RWPE2 (cell line): ENCODE results near the gene TGIF1.

ENCODE experiments used
- ATAC-seq: fragments of 200-7000 bp; cut with Tn5 transposase; 3 replicates; pipeline ENCODE4 v1.9.1; 2021; ENCODE audit warnings: low read depth
- DNase-seq: peaks from one replicate; pipeline ENCODE4 v3.0.0-alpha.2; 2020; ENCODE audit warnings: low spot score
- H3K27ac ChIP-seq: fragments of 450-650 bp; 2 replicates; pipeline ENCODE4 v1.5.1; 2017; ENCODE audit warnings: mild to moderate bottlenecking; ENCODE audit not compliant: poor library complexity, severe bottlenecking
- H3K27me3 ChIP-seq: fragments of 250-450 bp; sonication (Bioruptor Pico); 2 replicates; pipeline ENCODE4 v1.5.1; 2021; ENCODE audit warnings: mild to moderate bottlenecking, moderate library complexity; ENCODE audit not compliant: insufficient read depth, poor library complexity, severe bottlenecking
- H3K36me3 ChIP-seq: fragments of 250-450 bp; sonication (Bioruptor Pico); 2 replicates; pipeline ENCODE4 v1.5.1; 2020; ENCODE audit warnings: low read depth, mild to moderate bottlenecking, moderate library complexity
- H3K4me1 ChIP-seq: fragments of 250-450 bp; sonication (Bioruptor Pico); 2 replicates; pipeline ENCODE4 v1.5.1; 2021; ENCODE audit warnings: mild to moderate bottlenecking, moderate library complexity; ENCODE audit not compliant: insufficient read depth, poor library complexity, severe bottlenecking
- H3K4me3 ChIP-seq: fragments of 250-450 bp; sonication (Bioruptor Pico); 2 replicates; pipeline ENCODE4 v1.5.1; 2021; ENCODE audit warnings: mild to moderate bottlenecking, moderate library complexity; ENCODE audit not compliant: severe bottlenecking
- H3K9me3 ChIP-seq: fragments of 250-450 bp; sonication (Bioruptor Pico); 2 replicates; pipeline ENCODE4 v1.5.1; 2021; ENCODE audit warnings: mild to moderate bottlenecking, moderate library complexity; ENCODE audit not compliant: severe bottlenecking
- CTCF ChIP-seq: fragments of 450-650 bp; IDR thresholded peaks from one replicate; pipeline ENCODE4 v1.5.1; 2017; ENCODE audit warnings: mild to moderate bottlenecking, moderate library complexity; ENCODE audit not compliant: poor library complexity, severe bottlenecking

Gene TGIF1

GRCh38 chr18:3422905-3423304 lies 27.1 kb upstream of the TGIF1 start:
- Histone ChIP-seq H3K9me3 (no peaks in the 10 kb centered on the region), H3K36me3 (no peaks in the 10 kb centered on the region), H3K27ac (no peak overlapping the region), H3K4me1 (peaks cover 3% of the 10 kb centered on the region), H3K4me3 (no peak overlapping the region), H3K27me3 (no peaks in the 10 kb centered on the region)
- DNase-seq (no peak), ATAC-seq (no peak)
- TF ChIP-seq CTCF: no peak

DNA sequence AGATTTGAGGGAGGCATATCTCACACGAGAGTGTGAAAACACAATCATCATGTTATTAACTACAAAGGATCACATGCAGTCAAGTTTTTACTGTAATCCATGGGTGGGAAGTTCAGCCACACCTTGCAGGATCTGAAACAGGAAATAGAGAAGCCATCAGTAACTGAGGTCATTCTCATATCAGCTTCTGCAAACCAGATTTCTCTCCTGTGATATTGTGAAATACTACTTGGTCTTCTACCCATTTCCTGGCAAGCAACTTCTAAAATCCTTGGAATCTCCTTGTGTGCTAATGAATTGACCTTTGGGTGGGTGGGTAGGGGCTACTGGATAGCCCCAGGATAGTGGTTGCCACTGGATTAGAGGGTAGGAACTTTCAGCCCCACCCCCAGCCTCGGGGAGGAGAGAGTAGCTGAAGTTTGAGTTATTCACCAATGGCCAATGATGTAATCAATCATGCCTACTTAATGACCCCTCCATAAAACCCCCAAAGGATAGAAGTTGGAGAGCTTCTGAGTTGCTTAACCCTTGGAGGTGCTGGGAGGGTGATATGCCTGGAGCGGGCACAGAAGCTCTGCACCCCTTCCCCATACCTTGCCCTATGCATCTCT lies 25.6 kb upstream of the TGIF1 start:
- Histone ChIP-seq H3K4me1 (peaks cover 3% of the 10 kb centered on the region), H3K27ac (no peak overlapping the region), H3K9me3 (no peaks in the 10 kb centered on the region), H3K36me3 (no peaks in the 10 kb centered on the region), H3K27me3 (no peaks in the 10 kb centered on the region), H3K4me3 (no peak overlapping the region)
- no peak for ATAC-seq
- DNase-seq: no peak
- no peak for TF ChIP-seq CTCF

DNA sequence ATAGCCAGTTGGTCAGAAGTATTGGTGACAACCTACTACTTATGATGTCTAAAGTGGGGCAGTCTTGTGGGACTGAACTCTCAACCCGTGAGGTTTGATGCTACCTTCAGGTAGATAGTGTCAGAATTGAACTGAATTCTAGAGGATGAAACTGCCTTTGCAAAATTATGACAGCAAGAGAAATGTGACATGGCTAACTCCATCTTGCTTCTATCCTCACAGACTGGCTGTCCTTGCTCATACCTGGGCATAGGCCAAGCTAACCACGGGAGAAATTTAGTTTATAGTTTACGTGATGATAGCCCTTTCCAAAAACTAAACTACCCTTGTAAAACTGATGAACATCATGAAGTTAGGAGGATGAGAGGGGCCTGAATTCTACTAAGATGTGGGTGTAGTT lies 24.9 kb upstream of the TGIF1 start:
- Histone ChIP-seq H3K27ac (no peak overlapping the region), H3K4me1 (peaks cover 3% of the 10 kb centered on the region), H3K27me3 (no peaks in the 10 kb centered on the region), H3K9me3 (no peaks in the 10 kb centered on the region), H3K36me3 (no peaks in the 10 kb centered on the region), H3K4me3 (no peak overlapping the region)
- no peak for ATAC-seq
- no peak for TF ChIP-seq CTCF
- no peak for DNase-seq

DNA sequence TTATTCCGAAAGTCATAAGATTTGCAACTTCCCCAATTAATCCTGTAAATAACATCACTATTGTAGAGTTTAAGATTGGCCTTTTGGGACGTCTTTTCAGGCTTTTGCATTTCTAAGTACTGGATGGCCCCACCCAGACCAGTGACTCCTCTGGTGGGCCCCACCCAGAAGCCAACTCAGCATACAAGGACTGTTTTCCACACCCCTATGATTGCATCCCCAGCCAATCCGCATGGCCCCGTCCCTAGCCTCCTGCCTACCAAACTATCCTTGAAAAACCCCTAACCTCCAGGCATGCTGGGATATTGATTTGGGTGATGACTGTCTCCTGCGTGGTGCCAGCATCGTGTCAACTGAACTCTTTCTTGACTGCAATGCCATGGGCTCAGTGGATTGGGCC lies 24.5 kb upstream of the TGIF1 start:
- ATAC-seq: no peak
- Histone ChIP-seq H3K9me3 (no peaks in the 10 kb centered on the region), H3K4me3 (no peak overlapping the region), H3K36me3 (no peaks in the 10 kb centered on the region), H3K4me1 (peaks cover 3% of the 10 kb centered on the region), H3K27me3 (no peaks in the 10 kb centered on the region), H3K27ac (no peak overlapping the region)
- no peak for TF ChIP-seq CTCF
- DNase-seq: no peak

DNA sequence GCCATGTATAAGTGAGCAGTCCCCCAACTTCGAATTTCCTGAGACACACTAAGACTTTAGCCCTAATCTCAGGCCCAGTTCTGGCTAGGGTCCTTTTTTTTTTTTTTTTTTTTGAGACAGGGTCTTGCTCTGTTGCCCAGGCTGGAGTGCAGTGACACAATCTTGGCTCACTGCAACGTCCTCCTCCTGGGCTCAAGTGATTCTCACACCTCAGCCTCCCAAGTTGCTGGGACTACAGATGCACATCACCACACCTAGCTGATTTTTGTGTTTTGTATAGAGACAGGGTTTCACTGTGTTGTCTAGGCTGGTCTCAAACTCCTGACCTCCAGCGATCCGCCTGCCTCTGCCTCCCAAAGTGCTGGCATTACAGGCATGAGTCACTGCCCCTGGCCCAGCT lies 23.9 kb upstream of the TGIF1 start:
- H3K4me1 ChIP-seq: peaks cover 3% of the 10 kb centered on the region
- no peaks in the 10 kb centered on the region for H3K36me3 ChIP-seq
- DNase-seq: no peak
- H3K27me3 ChIP-seq: no peaks in the 10 kb centered on the region
- no peak for TF ChIP-seq CTCF
- ATAC-seq: no peak
- no peak overlapping the region for H3K4me3 ChIP-seq
- no peaks in the 10 kb centered on the region for H3K9me3 ChIP-seq
- H3K27ac ChIP-seq: no peak overlapping the region
